ENCODE results near the gene LRRC28. TPM values are rescaled to one million over a fixed set of nuclear protein-coding genes. Genes with fewer than 3 reads are reported as not detected.

The LRRC28 gene
- 10 to 100 TPM; 18.2 to 20.9 (median 18.7) TPM for total RNA-seq
- total RNA-seq (2013): 25.6 TPM

- peaks cover 22 to 26% of the 10 kb centered on the region in 2 donors for H3K4me1 Mint-ChIP-seq
- TF ChIP-seq CTCF (IDR thresholded peaks at IDR 0.05): no peak
- no peaks in the 10 kb centered on the region for H3K9me3 ChIP-seq (ENCODE audit: control insufficient read depth, insufficient read depth, low read length)
- no peaks in the 10 kb centered on the region for H3K27me3 ChIP-seq (ENCODE audit: control insufficient read depth, insufficient read depth, low read length)
- peak within 1 kb of the TSS; percentile 95 for H3K4me3 Mint-ChIP-seq
- peak within 1 kb of the TSS; percentile 61 for H3K4me3 ChIP-seq (ENCODE audit: low read length)
- H3K36me3 ChIP-seq (ENCODE audit: control insufficient read depth, insufficient read depth, low read length): peaks cover 3% of the 10 kb centered on the region
- peak within 1 kb of the TSS; percentile 76 for H3K27ac ChIP-seq (ENCODE audit: low read length)
- ATAC-seq (peak; percentile 96 to 98 (median 97)), DNase-seq (peak; percentile 85 to 98)
- no peaks in the 10 kb centered on the region for H3K36me3 Mint-ChIP-seq
- intact Hi-C loops (cut with micrococcal nuclease): loop anchor here (5.0 kb wide), 1 partner anchor 316 kb away; the partner anchor contains the start of gene MEF2A
- H3K27ac Mint-ChIP-seq: peak within 1 kb of the TSS; percentile 86 to 90
- no peaks in the 10 kb centered on the region for H3K9me3 Mint-ChIP-seq
- WGBS (ENCODE audit: insufficient coverage): under 1% methylated on average over 90 of the region's 90 CpGs
- H3K27me3 Mint-ChIP-seq (ENCODE audit: low read depth in 2 of 2): peaks cover 0 to 2% of the 10 kb centered on the region in 2 donors
- peaks cover 14% of the 10 kb centered on the region for H3K4me1 ChIP-seq (ENCODE audit: control insufficient read depth, insufficient read depth, low read length)
Observed at GRCh38 chr15:99250857-99251841, at the start of gene LRRC28. Gene LRRC28 (plus strand): TSS chr15:99251481. CDS start chr15:99255958, 4,477 bp downstream.

GRCh38 chr15:99202176-99202552 is 49.1 kb upstream of the LRRC28 start:
- H3K36me3 Mint-ChIP-seq: no peaks in the 10 kb centered on the region
- H3K27me3 Mint-ChIP-seq (ENCODE audit: low read depth in 2 of 2): peaks cover 7 to 15% of the 10 kb centered on the region in 2 donors

GRCh38 chr15:99207672-99208071 is 43.6 kb upstream of the LRRC28 start:
- intact Hi-C loops (cut with micrococcal nuclease): no loop called here
- DNase-seq: no peak
- TF ChIP-seq CTCF (IDR thresholded peaks at IDR 0.05): no peak
- Mint-ChIP-seq H3K9me3 (no peaks in the 10 kb centered on the region), H3K27me3 (ENCODE audit: low read depth in 2 of 2) (peaks cover 11 to 33% of the 10 kb centered on the region in 2 donors), H3K4me1 (no peaks in the 10 kb centered on the region), H3K27ac (no peak overlapping the region), H3K4me3 (no peak overlapping the region), H3K36me3 (no peaks in the 10 kb centered on the region)
- no peak overlapping the region for H3K27ac ChIP-seq (ENCODE audit: low read length)
- H3K36me3 ChIP-seq (ENCODE audit: control insufficient read depth, insufficient read depth, low read length): no peaks in the 10 kb centered on the region
- H3K9me3 ChIP-seq (ENCODE audit: control insufficient read depth, insufficient read depth, low read length): no peaks in the 10 kb centered on the region
- WGBS (ENCODE audit: insufficient coverage): 83% methylated on average over 1 of the region's 3 CpGs
- H3K4me1 ChIP-seq (ENCODE audit: control insufficient read depth, insufficient read depth, low read length): no peaks in the 10 kb centered on the region
- no peaks in the 10 kb centered on the region for H3K27me3 ChIP-seq (ENCODE audit: control insufficient read depth, insufficient read depth, low read length)
- no peak for ATAC-seq
- H3K4me3 ChIP-seq (ENCODE audit: low read length): no peak overlapping the region

More at GRCh38 chr15:99202176-99202552, 49.1 kb upstream of the LRRC28 start:
- H3K27ac Mint-ChIP-seq: no peak overlapping the region
- Histone ChIP-seq H3K27me3 (ENCODE audit: control insufficient read depth, insufficient read depth, low read length) (no peaks in the 10 kb centered on the region), H3K4me1 (ENCODE audit: control insufficient read depth, insufficient read depth, low read length) (no peaks in the 10 kb centered on the region), H3K36me3 (ENCODE audit: control insufficient read depth, insufficient read depth, low read length) (no peaks in the 10 kb centered on the region), H3K4me3 (ENCODE audit: low read length) (no peak overlapping the region), H3K27ac (ENCODE audit: low read length) (no peak overlapping the region), H3K9me3 (ENCODE audit: control insufficient read depth, insufficient read depth, low read length) (no peaks in the 10 kb centered on the region)
- no peak for TF ChIP-seq CTCF (IDR thresholded peaks at IDR 0.05)
- no peak for DNase-seq
- intact Hi-C loops (cut with micrococcal nuclease): no loop called here
- no peaks in the 10 kb centered on the region for H3K4me1 Mint-ChIP-seq
- no peak for ATAC-seq
- no peak overlapping the region for H3K4me3 Mint-ChIP-seq
- no CpG with 5 or more reads among the region's 2 CpGs for WGBS (ENCODE audit: insufficient coverage)
- H3K9me3 Mint-ChIP-seq: no peaks in the 10 kb centered on the region
